DMS53 treated with DMSO at 0.1 percent for 48 hours (cell line): ENCODE data around the gene DRD4.
"Not testable (repeated sequence)": the region's sequence is repeated elsewhere in the genome, so short reads cannot be mapped to it uniquely, and the experiment has no call there.

ENCODE experiments used
- DNase-seq: peaks from one replicate; lab custom pipeline; 2025; ENCODE audit not compliant: unreplicated experiment; lab: John Stamatoyannopoulos, UW

DRD4 gene

GRCh38 chr11:673866-674265, 36.8 kb downstream of the DRD4 start:
- no peak for DNase-seq

- no peak for DNase-seq
Observed at GRCh38 chr11:674406-674805, 37.3 kb downstream of the DRD4 start.

- DNase-seq, result no peak
Observed at GRCh38 chr11:678297-678696, 41.2 kb downstream of the DRD4 start.

- no peak for DNase-seq
Observed at GRCh38 chr11:679271-680207, 42.5 kb downstream of the DRD4 start.

GRCh38 chr11:680476-680875, 43.4 kb downstream of the DRD4 start:
- no peak for DNase-seq

- DNase-seq, result no peak
Observed at GRCh38 chr11:680970-681369, 43.9 kb downstream of the DRD4 start.

GRCh38 chr11:686451-687243, 49.6 kb downstream of the DRD4 start:
- DNase-seq, result no peak

GRCh38 chr11:687751-688150, 50.7 kb downstream of the DRD4 start:
- no peak for DNase-seq

GRCh38 chr11:688681-689080, 51.6 kb downstream of the DRD4 start:
- DNase-seq, result no peak

GRCh38 chr11:689625-690024, 52.6 kb downstream of the DRD4 start:
- DNase-seq, result no peak

- not testable (repeated sequence) for DNase-seq
Observed at GRCh38 chr11:690244-690643, 53.2 kb downstream of the DRD4 start.
